Activated CD4-positive, CD25-positive, alpha-beta regulatory T cell (primary cell): ENCODE results near the gene NCAPD3.
"Not testable (repeated sequence)": the region's sequence is repeated elsewhere in the genome, so short reads cannot be mapped to it uniquely, and the experiment has no call there.

ENCODE experiments used
- DNase-seq, 4 experiments: peaks; one replicate each; lab custom pipeline; 2025; lab: John Stamatoyannopoulos, UW

NCAPD3 gene

GRCh38 chr11:134132808-134133207 lies 91.0 kb downstream of the NCAPD3 start:
- DNase-seq, result no peak

GRCh38 chr11:134131628-134132244 lies 92.0 kb downstream of the NCAPD3 start:
- no peak for DNase-seq

- DNase-seq, result no peak
These were observed 97.4 kb downstream of the NCAPD3 start for GRCh38 chr11:134126217-134126822.

- DNase-seq, result no peak
These were observed 98.3 kb downstream of the NCAPD3 start for GRCh38 chr11:134125507-134125906.

- no peak for DNase-seq
These were observed 98.9 kb downstream of the NCAPD3 start for GRCh38 chr11:134124660-134125451.

DNA sequence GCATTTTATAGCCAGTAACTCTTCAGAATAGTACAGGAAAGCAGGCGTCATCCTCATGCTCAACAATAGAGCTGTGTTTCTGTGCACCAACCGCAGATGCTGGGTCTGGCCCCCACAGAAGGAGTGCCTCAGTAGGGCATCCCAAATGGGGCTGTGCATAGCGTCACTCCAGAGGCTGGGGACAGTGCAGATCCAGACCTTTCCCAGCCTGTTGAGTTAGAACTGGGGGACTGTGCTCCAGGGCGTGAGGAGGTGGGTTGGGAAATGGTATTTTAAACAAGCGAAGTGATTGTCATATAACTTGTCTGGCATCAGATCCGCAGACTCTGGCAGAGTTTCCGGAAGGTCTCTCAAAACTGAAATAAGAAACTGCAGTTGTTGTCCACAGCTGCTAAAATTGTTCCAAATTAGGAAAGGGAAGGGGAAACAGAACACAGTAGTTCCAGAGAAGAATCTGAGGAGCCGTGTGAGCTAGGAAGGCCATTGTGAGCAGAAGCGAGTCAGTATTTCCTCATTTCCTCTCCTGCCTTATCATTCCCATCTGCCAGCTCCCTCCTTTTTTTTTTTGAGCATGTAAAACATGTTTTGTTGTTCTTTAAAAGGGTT lies 102.7 kb downstream of the NCAPD3 start:
- no peak for DNase-seq

GRCh38 chr11:134120143-134120850 lies 103.5 kb downstream of the NCAPD3 start:
- DNase-seq, result no peak

DNA sequence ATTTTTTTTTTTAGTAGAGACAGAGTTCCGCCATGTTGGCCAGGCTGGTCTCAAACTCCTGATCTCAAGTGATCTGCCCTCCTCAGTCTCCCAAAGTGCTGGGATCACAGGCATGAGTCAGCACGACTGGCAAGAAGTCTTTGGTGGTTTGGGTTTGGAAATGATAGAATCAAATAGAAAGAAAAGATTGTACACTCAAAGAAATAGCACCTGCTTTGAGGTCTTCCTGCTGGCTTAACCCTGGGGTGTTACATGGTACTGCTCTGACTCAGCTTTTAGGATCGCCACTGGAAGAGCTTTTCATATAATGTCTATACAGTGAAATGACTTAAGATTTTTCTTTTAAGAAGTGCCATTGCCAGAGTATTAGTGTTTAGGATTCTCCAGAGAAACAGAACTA lies 104.7 kb downstream of the NCAPD3 start:
- no peak for DNase-seq

DNA sequence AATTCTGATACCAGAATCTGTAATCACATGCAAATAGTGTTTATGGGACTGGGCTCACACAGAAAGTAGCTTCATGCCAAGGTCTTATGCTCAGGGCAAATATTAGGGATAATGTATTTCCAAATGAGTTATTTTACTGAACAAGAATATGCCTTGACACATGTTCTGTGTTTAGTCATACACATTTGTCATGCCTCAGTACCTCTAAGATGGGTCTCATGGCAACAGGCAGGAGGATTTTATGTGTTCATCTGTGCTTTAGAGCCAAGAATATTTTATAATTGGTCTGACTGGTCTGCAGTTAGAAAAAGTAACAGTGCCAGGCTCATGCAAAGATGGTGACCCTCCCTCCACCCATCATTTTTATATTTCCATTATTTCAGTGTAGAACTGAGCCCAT lies 105.8 kb downstream of the NCAPD3 start:
- no peak for DNase-seq

DNA sequence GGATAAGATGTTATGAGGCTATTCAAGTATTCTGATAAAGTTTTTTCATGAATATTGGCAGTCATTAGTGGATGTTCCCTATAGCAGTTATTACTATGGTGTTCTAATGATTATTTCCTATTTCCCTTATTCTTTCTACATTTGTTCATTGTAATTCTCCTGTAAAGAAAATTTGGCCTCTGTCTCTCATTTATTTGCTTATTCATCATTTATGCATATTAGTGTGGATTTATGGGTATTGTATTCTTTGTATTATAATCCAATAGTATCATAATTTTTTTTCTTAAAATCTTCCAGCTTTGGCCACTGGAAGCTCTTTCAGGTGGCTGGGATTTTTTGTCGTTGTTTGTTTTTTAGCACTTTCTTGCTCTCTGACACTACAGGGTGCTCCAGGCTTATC lies 107.6 kb downstream of the NCAPD3 start:
- DNase-seq, result no peak

DNA sequence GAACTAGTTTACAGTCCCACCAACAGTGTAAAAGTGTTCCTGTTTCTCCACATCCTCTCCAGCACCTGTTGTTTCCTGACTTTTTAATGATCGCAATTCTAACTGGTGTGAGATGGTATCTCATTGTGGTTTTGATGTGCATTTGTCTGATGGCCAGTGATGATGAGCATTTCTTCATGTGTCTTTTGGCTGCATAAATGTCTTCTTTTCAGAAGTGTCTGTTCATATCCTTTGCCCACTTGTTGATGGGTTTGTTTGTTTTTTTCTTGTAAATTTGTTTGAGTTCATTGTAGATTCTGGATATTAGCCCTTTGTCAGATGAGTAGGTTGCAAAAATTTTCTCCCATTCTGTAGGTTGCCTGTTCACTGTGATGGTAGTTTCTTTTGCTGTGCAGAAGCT lies 110.0 kb downstream of the NCAPD3 start:
- DNase-seq, result not testable (repeated sequence)

DNA sequence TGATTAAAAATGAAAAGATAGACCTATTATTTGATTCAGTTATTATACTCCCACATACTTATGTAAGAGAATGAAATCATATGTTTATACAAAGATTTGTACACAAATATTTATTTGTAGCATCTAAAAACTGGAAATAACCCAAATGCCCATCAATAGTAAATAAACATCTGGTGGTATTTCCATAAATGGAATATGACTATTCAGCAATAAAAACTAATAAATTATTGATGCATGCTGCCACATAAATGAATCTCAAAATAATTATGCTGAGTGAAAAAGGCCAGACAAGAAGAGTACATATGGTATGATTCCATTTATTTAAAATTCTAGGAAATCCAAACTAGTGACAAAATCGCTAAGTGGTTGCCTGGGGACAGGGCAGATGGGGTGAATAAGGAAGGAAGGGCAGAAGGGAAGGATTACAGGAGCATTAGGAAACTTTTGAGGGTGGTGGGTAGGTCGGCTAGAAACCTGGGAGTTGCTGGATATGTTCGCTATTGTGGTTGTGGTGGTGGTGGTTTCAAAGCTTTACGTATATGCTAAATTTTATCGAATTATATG lies 113.4 kb downstream of the NCAPD3 start:
- no peak for DNase-seq
